Right lobe of liver (tissue), 4 donors: ENCODE data around the gene MGAT3.

ENCODE experiments used
- CTCF ChIP-seq, 4 donors: fragments of 200-600 bp in 3 of 4; fragments of 450-650 bp in 1 of 4; IDR thresholded peaks; one replicate each; pipeline versions ENCODE4 v1.5.1 to v1.8.0; 2016 to 2022; ENCODE audit warnings: antibody characterized with exemption in 4 of 4, mild to moderate bottlenecking in 2 of 4
- POLR2A ChIP-seq: fragments of 450-650 bp; IDR thresholded peaks from one replicate; pipeline ENCODE4 v1.6.1; 2017; ENCODE audit warnings: antibody characterized with exemption, mild to moderate bottlenecking
- donor health status: DM: no; HTN: no; CAD: no.
- donor health status: DM: no; HTN: no; CAD: no.
- donor health status: DM: no; HTN: yes; CAD: no.

GRCh38 chr22:39526736-39527171 lies 69.9 kb downstream of the MGAT3 start:
- TF ChIP-seq CTCF (IDR thresholded peaks at IDR 0.05) (no peak), POLR2A (no peak)
